ENCODE data around the gene TPCN2.

Gene TPCN2

DNA sequence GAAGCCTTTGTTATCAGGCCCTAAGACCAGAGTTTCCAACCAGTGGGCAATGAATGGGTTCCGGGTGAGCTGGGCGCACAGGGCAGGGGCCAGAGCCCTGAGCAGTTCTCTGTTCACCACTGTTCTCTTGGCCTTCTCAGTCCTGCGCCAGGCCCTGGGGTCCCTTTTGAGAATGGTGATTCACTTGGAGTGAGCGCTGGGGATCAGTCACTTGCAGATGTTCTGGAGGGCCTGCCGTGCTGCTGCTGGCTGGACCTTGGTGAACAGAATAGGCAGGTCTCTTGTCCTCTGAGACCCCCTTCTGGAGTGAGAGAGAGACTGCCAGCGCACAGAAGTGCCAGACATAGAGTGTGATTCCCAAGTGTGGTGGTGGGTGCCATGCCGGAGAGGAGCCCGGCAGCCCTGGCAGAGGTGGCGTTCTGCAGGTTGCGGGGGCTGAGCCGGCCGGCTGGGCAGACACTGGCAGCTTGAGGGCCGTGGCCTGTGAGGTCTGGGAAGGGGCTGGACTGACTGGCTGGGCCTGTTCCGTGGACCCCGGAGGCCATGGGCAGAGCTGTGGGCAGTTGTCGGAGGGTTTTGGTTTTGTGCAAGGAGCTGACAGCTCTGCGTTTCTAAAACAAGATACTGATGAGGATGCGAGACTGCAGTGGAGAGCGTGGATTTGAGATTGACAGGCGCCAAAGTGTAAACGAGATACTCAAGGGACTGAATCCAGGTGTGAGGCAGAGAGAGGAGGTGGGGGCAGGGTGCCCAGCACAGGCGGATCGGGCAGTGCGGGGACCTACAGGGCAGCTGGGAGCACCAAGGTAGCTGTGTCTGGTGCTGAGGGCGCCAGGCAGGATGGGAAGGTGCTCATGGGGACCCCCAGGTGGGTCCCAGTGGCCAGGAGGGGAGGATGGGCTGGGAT is 12.3 kb downstream of the TPCN2 start:
- no peak overlapping the region for H3K4me3 ChIP-seq (ENCODE audit: low read depth, low read length)
- TF ChIP-seq, protein P1, sequence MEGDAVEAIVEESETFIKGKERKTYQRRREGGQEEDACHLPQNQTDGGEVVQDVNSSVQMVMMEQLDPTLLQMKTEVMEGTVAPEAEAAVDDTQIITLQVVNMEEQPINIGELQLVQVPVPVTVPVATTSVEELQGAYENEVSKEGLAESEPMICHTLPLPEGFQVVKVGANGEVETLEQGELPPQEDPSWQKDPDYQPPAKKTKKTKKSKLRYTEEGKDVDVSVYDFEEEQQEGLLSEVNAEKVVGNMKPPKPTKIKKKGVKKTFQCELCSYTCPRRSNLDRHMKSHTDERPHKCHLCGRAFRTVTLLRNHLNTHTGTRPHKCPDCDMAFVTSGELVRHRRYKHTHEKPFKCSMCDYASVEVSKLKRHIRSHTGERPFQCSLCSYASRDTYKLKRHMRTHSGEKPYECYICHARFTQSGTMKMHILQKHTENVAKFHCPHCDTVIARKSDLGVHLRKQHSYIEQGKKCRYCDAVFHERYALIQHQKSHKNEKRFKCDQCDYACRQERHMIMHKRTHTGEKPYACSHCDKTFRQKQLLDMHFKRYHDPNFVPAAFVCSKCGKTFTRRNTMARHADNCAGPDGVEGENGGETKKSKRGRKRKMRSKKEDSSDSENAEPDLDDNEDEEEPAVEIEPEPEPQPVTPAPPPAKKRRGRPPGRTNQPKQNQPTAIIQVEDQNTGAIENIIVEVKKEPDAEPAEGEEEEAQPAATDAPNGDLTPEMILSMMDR (IDR thresholded peaks at IDR 0.05; ENCODE audit: low read depth, low read length) = no peak

DNA sequence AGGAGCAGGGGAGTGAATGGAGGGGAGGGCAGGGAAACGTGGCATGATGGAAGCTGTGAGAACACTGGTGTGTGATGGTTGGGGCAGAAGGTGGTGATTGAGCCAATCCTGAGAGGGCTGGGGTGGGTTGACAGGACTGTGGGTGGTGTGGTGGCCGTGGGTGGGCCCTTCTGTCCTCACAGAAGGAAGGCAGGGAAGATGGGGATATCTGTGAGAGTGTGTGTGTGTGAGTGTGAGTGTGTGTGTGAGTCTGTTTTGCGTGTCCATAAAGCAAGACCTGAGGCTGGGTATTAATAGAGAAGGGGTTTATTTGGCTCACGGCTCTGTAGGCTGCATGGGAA is 13.0 kb downstream of the TPCN2 start:
- TF ChIP-seq, protein P1 (IDR thresholded peaks at IDR 0.05; ENCODE audit: low read depth, low read length) = no peak
- H3K4me3 ChIP-seq (ENCODE audit: low read depth, low read length) = no peak overlapping the region

DNA sequence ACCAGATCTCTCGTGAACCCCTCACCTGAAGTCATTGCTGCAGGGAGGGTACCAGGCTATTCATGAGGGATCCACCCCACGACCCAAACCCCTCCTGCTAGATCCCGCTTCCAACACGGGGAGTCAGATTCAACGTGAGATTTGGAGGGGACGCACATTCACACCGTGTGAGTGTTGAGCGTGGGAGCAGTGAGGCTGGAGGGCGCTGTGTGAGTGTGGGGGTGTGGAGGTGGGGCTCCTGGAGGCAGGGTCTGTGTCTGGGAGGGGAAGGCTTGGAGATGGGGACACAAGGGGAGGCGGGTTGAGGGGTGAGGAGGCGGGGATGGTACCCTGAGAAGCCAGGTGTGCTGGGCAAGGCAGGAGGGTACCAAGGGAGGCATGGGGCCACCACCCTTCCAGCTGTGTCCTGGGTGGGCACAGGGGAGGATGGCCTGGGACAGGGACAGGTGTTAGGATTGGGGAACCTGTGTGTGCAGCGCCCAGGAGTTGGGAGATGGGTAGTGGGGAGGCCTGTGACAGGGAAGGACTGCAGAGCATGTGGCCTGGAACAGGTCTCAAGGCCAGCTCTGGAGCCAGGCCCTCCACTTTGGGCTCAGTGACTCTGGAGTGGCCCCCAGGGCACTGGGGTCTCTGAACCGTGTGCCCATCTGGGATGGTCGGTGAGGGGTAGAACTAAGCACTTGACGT is 13.6 kb downstream of the TPCN2 start:
- no peak overlapping the region for H3K4me3 ChIP-seq (ENCODE audit: low read depth, low read length)
- TF ChIP-seq, protein P1 (IDR thresholded peaks at IDR 0.05; ENCODE audit: low read depth, low read length) = no peak

DNA sequence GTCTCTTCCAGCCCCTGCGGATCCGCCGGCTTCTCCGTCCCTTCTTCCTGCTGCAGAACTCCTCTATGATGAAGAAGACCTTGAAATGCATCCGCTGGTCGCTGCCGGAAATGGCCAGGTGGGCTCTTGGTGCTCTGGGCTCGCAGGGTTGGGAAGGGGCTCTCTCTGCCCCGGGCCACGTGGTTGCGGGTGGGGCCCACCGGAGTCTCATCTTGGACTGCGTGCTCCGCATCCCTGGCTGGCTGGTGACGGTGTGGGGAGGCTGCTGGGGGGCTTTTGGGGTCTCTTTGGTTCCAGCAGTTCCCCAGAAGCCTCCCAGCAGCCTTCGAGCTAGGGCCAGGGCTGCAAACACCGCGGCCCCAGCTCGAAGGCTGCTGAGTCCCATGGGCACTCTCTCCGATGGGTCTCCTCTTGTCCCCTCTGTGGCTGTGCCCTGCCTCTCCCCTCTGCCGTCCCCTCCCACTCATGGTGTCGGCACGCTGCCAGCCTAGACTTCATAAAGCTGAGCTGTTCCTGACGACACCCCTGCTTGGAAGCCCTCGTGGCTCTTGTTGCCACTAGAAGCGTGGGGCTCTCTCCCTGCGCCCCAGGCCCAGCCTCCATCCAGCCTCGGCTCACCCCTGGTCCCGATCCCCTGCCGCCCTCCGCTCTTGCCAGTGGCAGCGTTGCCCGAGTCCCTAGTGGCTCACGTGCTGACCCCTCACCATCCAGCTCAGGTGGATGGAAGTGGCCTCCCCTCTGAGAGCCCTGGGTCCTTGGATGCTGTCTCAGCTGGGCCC is 14.3 kb downstream of the TPCN2 start:
- TF ChIP-seq, protein P1 (IDR thresholded peaks at IDR 0.05; ENCODE audit: low read depth, low read length) = no peak
- no peak overlapping the region for H3K4me3 ChIP-seq (ENCODE audit: low read depth, low read length)

DNA sequence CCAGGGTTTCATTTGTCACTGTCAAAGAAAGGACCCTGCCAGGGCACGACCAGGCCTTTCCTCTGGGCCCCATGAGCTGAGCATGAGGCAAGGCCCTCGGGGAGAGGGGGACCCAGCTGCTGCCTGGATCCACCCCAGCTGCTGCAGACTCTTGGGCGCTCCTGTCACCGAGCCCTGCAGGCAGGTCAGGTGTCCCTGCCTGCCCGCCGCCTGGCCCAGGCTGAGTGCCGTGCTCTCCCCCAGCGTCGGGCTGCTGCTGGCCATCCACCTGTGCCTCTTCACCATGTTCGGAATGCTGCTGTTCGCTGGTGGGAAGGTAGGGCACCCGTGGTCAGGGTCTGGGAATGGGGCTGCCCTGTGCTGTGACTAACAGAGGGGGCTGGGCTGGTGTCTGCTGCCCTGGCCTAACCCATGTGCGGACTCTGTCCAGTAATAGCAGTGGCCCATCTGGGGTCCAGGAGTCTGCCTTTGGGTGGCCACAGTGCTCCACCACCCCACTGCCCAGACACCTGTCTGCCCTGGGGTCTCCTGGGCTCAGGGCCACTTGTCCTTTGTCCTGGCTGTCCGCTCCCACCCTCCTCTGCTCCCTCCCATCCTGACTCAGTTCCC is 15.0 kb downstream of the TPCN2 start:
- H3K4me3 ChIP-seq (ENCODE audit: low read depth, low read length) = no peak overlapping the region
- TF ChIP-seq, protein P1 (IDR thresholded peaks at IDR 0.05; ENCODE audit: low read depth, low read length) = no peak

DNA sequence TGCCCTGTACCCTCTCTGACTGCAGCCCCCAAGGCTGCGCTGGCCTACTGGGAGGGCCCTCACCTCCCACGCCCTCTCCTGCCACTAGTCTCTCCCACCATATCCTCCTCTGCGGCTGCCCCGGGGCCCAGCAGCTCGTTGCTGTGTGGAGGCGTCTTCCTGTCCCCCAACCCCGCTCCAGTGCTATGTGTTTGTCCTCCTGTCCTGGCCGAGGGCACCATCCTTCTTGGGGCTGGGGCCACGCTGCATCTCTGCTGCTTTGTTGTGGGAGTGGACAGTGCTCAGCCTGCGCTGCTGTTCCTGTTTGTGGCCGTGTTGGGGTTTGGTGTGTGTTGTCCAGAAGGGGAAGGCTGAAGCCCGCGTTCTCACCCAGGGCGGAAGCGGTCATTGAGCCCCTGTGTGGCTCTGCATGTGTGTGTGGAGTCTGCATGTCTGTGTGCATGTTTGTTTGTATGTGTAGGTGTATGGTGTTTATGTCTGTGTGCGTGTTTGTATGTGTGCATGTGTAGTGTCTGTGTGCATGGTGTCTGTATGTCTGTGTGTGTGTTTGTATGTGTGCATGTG is 15.7 kb downstream of the TPCN2 start:
- TF ChIP-seq, protein P1 (IDR thresholded peaks at IDR 0.05; ENCODE audit: low read depth, low read length) = no peak
- H3K4me3 ChIP-seq (ENCODE audit: low read depth, low read length) = no peak overlapping the region

Measured in WI38 (cell line).